ENCODE results near the gene IFNGR1.

IFNGR1 gene

GRCh38 chr6:137246791-137247202 lies 27.6 kb upstream of the IFNGR1 start:
- Mint-ChIP-seq H3K36me3 (ENCODE audit: low read depth) (no peaks in the 10 kb centered on the region), H3K9me3 (no peaks in the 10 kb centered on the region), H3K27ac (no peak overlapping the region), H3K4me1 (ENCODE audit: low read depth) (peaks cover 4% of the 10 kb centered on the region), H3K4me3 (no peak overlapping the region), H3K27me3 (no peaks in the 10 kb centered on the region)

GRCh38 chr6:137246164-137246563 lies 27.0 kb upstream of the IFNGR1 start:
- H3K4me1 Mint-ChIP-seq (ENCODE audit: low read depth): peaks cover 4% of the 10 kb centered on the region
- no peak overlapping the region for H3K4me3 Mint-ChIP-seq
- H3K27me3 Mint-ChIP-seq: no peaks in the 10 kb centered on the region
- no peak overlapping the region for H3K27ac Mint-ChIP-seq
- no peaks in the 10 kb centered on the region for H3K36me3 Mint-ChIP-seq (ENCODE audit: low read depth)
- no peaks in the 10 kb centered on the region for H3K9me3 Mint-ChIP-seq

GRCh38 chr6:137241481-137242038 lies 22.4 kb upstream of the IFNGR1 start:
- Mint-ChIP-seq H3K9me3 (peaks cover 6% of the 10 kb centered on the region), H3K4me3 (no peak overlapping the region), H3K4me1 (ENCODE audit: low read depth) (peaks cover 5% of the 10 kb centered on the region), H3K27me3 (no peaks in the 10 kb centered on the region), H3K27ac (no peak overlapping the region), H3K36me3 (ENCODE audit: low read depth) (peaks cover 4% of the 10 kb centered on the region)

- Mint-ChIP-seq H3K36me3 (ENCODE audit: low read depth) (peaks cover 4% of the 10 kb centered on the region), H3K9me3 (peaks cover 6% of the 10 kb centered on the region), H3K4me1 (ENCODE audit: low read depth) (peaks cover 8% of the 10 kb centered on the region), H3K27me3 (no peaks in the 10 kb centered on the region), H3K27ac (no peak overlapping the region), H3K4me3 (no peak overlapping the region)
These were observed 21.0 kb upstream of the IFNGR1 start for GRCh38 chr6:137240168-137240567.

GRCh38 chr6:137237413-137238170 lies 18.4 kb upstream of the IFNGR1 start:
- Mint-ChIP-seq H3K4me1 (ENCODE audit: low read depth) (peaks cover 30% of the 10 kb centered on the region), H3K27ac (no peak overlapping the region), H3K27me3 (no peaks in the 10 kb centered on the region), H3K36me3 (ENCODE audit: low read depth) (peaks cover 4% of the 10 kb centered on the region), H3K9me3 (peaks cover 6% of the 10 kb centered on the region), H3K4me3 (no peak overlapping the region)

GRCh38 chr6:137236581-137237355 lies 17.6 kb upstream of the IFNGR1 start:
- Mint-ChIP-seq H3K36me3 (ENCODE audit: low read depth) (peaks cover 4% of the 10 kb centered on the region), H3K27ac (no peak overlapping the region), H3K4me1 (ENCODE audit: low read depth) (peaks cover 39% of the 10 kb centered on the region), H3K4me3 (no peak overlapping the region), H3K27me3 (no peaks in the 10 kb centered on the region), H3K9me3 (peaks cover 6% of the 10 kb centered on the region)

- Mint-ChIP-seq H3K4me1 (ENCODE audit: low read depth) (peaks cover 50% of the 10 kb centered on the region), H3K4me3 (no peak overlapping the region), H3K9me3 (peaks cover 6% of the 10 kb centered on the region), H3K27ac (no peak overlapping the region), H3K27me3 (no peaks in the 10 kb centered on the region), H3K36me3 (ENCODE audit: low read depth) (peaks cover 4% of the 10 kb centered on the region)
These were observed 16.5 kb upstream of the IFNGR1 start for GRCh38 chr6:137235686-137236085.

- peaks cover 4% of the 10 kb centered on the region for H3K36me3 Mint-ChIP-seq (ENCODE audit: low read depth)
- peak overlapping the region; percentile 67 for H3K4me3 Mint-ChIP-seq
- peaks cover 57% of the 10 kb centered on the region for H3K4me1 Mint-ChIP-seq (ENCODE audit: low read depth)
- H3K9me3 Mint-ChIP-seq: peaks cover 6% of the 10 kb centered on the region
- H3K27ac Mint-ChIP-seq: peak overlapping the region; percentile 72
- H3K27me3 Mint-ChIP-seq: no peaks in the 10 kb centered on the region
These were observed 15.0 kb upstream of the IFNGR1 start for GRCh38 chr6:137233911-137234863.

GRCh38 chr6:137231895-137232294 lies 12.7 kb upstream of the IFNGR1 start:
- no peak overlapping the region for H3K27ac Mint-ChIP-seq
- peaks cover 76% of the 10 kb centered on the region for H3K4me1 Mint-ChIP-seq (ENCODE audit: low read depth)
- H3K27me3 Mint-ChIP-seq: no peaks in the 10 kb centered on the region
- H3K36me3 Mint-ChIP-seq (ENCODE audit: low read depth): no peaks in the 10 kb centered on the region
- H3K4me3 Mint-ChIP-seq: no peak overlapping the region
- no peaks in the 10 kb centered on the region for H3K9me3 Mint-ChIP-seq

GRCh38 chr6:137230956-137231555 lies 11.9 kb upstream of the IFNGR1 start:
- Mint-ChIP-seq H3K27ac (no peak overlapping the region), H3K4me3 (no peak overlapping the region), H3K4me1 (ENCODE audit: low read depth) (peaks cover 80% of the 10 kb centered on the region), H3K27me3 (no peaks in the 10 kb centered on the region), H3K9me3 (no peaks in the 10 kb centered on the region), H3K36me3 (ENCODE audit: low read depth) (no peaks in the 10 kb centered on the region)

- H3K9me3 Mint-ChIP-seq: no peaks in the 10 kb centered on the region
- H3K27me3 Mint-ChIP-seq: no peaks in the 10 kb centered on the region
- no peak overlapping the region for H3K27ac Mint-ChIP-seq
- H3K4me1 Mint-ChIP-seq (ENCODE audit: low read depth): peaks cover 79% of the 10 kb centered on the region
- no peak overlapping the region for H3K4me3 Mint-ChIP-seq
- H3K36me3 Mint-ChIP-seq (ENCODE audit: low read depth): no peaks in the 10 kb centered on the region
These were observed 11.4 kb upstream of the IFNGR1 start for GRCh38 chr6:137230547-137230946.

- peaks cover 81% of the 10 kb centered on the region for H3K4me1 Mint-ChIP-seq (ENCODE audit: low read depth)
- no peaks in the 10 kb centered on the region for H3K27me3 Mint-ChIP-seq
- no peak overlapping the region for H3K4me3 Mint-ChIP-seq
- H3K27ac Mint-ChIP-seq: no peak overlapping the region
- H3K36me3 Mint-ChIP-seq (ENCODE audit: low read depth): no peaks in the 10 kb centered on the region
- H3K9me3 Mint-ChIP-seq: no peaks in the 10 kb centered on the region
These were observed 10.0 kb upstream of the IFNGR1 start for GRCh38 chr6:137229075-137229759.

- Mint-ChIP-seq H3K36me3 (ENCODE audit: low read depth) (no peaks in the 10 kb centered on the region), H3K27me3 (no peaks in the 10 kb centered on the region), H3K4me1 (ENCODE audit: low read depth) (peaks cover 84% of the 10 kb centered on the region), H3K9me3 (no peaks in the 10 kb centered on the region), H3K4me3 (peak overlapping the region; percentile 21), H3K27ac (peak overlapping the region; percentile 46)
These were observed 8.7 kb upstream of the IFNGR1 start for GRCh38 chr6:137227871-137228302.

GRCh38 chr6:137226697-137227096 lies 7.5 kb upstream of the IFNGR1 start:
- no peak overlapping the region for H3K4me3 Mint-ChIP-seq
- H3K4me1 Mint-ChIP-seq (ENCODE audit: low read depth): peaks cover 72% of the 10 kb centered on the region
- H3K27me3 Mint-ChIP-seq: no peaks in the 10 kb centered on the region
- H3K9me3 Mint-ChIP-seq: no peaks in the 10 kb centered on the region
- H3K36me3 Mint-ChIP-seq (ENCODE audit: low read depth): no peaks in the 10 kb centered on the region
- no peak overlapping the region for H3K27ac Mint-ChIP-seq

Data from stimulated activated naive CD8-positive, alpha-beta T cell treated with anti-CD3 and anti-CD28 coated beads, Interleukin-15, Interleukin-2, amounts not matched to agents 100 ng/mL and 50 ng/mL, for 24 hours (primary cell).